H1 (cell line): ENCODE data around the gene LSM4. TPM values are rescaled to one million over a fixed set of nuclear protein-coding genes. Genes with fewer than 3 reads are reported as not detected.

Experiments
- CTCF ChIA-PET: fragments of 300-600 bp; sonication (Branson Sonifier 250); formaldehyde crosslinking; loops from one replicate; lab custom pipeline; 2021; ENCODE audit not compliant: partially characterized antibody; lab: Charles Lee
- POLR2A ChIA-PET: fragments of 300-600 bp; sonication (Branson Sonifier 250); formaldehyde crosslinking; loops from one replicate; lab custom pipeline; 2021; ENCODE audit warnings: inconsistent platforms; ENCODE audit not compliant: partially characterized antibody; lab: Charles Lee
- DNase-seq, 2 experiments: peaks; one replicate each; pipeline versions ENCODE4 v3.0.0 to v3.0.0-alpha.2; 2010 to 2022; ENCODE audit warnings: low spot score in 2 of 2, low read depth in 1 of 2, mixed read lengths in 1 of 2
- FAIRE-seq: peaks from 2 replicates; lab custom pipeline; 2011; peaks lifted over from hg19 to GRCh38; lab: Jason Lieb, UNC
- H2AFZ ChIP-seq: 2 replicates; pipeline ENCODE4 v1.8.1; 2012; ENCODE audit warnings: low read length, inconsistent platforms
- H2AK5ac ChIP-seq: 2 replicates; pipeline ENCODE4 v1.6.1; 2013; ENCODE audit warnings: low read depth, low read length
- H2BK120ac ChIP-seq: replicated peaks from 2 replicates; pipeline ENCODE3; 2013; ENCODE audit warnings: low read depth, low read length, inconsistent platforms
- H2BK12ac ChIP-seq: 2 replicates; pipeline ENCODE4 v1.6.1; 2013; ENCODE audit warnings: low read depth, low read length
- H2BK15ac ChIP-seq: 2 replicates; pipeline ENCODE4 v1.6.1; 2013; ENCODE audit warnings: low read length
- H2BK20ac ChIP-seq: 2 replicates; pipeline ENCODE4 v1.6.1; 2013; ENCODE audit warnings: low read length
- H2BK5ac ChIP-seq: 2 replicates; pipeline ENCODE4 v1.6.1; 2013; ENCODE audit warnings: low read depth, low read length
- H3K14ac ChIP-seq: 2 replicates; pipeline ENCODE4 v1.6.1; 2013; ENCODE audit warnings: inconsistent platforms; ENCODE audit not compliant: insufficient read length
- H3K18ac ChIP-seq: 2 replicates; pipeline ENCODE4 v1.6.1; 2013; ENCODE audit warnings: low read length; ENCODE audit errors: extremely low read depth
- H3K23ac ChIP-seq: 2 replicates; pipeline ENCODE4 v1.6.1; 2013; ENCODE audit warnings: inconsistent platforms; ENCODE audit not compliant: insufficient read length
- H3K23me2 ChIP-seq: 2 replicates; pipeline ENCODE4 v1.6.1; 2013; ENCODE audit warnings: low read depth, low read length
- H3K27ac ChIP-seq: 2 replicates; pipeline ENCODE4 v1.6.1; 2011; ENCODE audit warnings: low read depth, low read length, inconsistent platforms
- H3K27me3 ChIP-seq, 4 experiments: replicated peaks in 1 of 4; 1 replicate in 1 of 4; 2 replicates in 3 of 4; pipeline versions ENCODE4 v1.6.1 to v1.8.1; 2011 to 2013; ENCODE audit warnings: low read length in 3 of 4, mild to moderate bottlenecking in 3 of 4, inconsistent platforms in 2 of 4, mixed read lengths in 2 of 4, moderate library complexity in 1 of 4; ENCODE audit not compliant: control insufficient read depth in 3 of 4, insufficient read depth in 3 of 4; ENCODE audit errors: extremely low read depth in 1 of 4
- H3K36me3 ChIP-seq, 4 experiments: 2 replicates each; pipeline versions ENCODE4 v1.6.1 to v1.8.1; 2011 to 2013; ENCODE audit warnings: mild to moderate bottlenecking in 4 of 4, low read length in 3 of 4, moderate library complexity in 2 of 4, control low read depth in 1 of 4, inconsistent platforms in 1 of 4; ENCODE audit not compliant: insufficient read depth in 4 of 4, control insufficient read depth in 2 of 4
- H3K4ac ChIP-seq: replicated peaks from 2 replicates; pipeline ENCODE3; 2013; ENCODE audit warnings: low read length, low read depth, mixed read lengths, inconsistent platforms; ENCODE audit not compliant: insufficient read length
- H3K4me1 ChIP-seq, 4 experiments: replicated peaks in 1 of 4; 1 replicate in 1 of 4; 2 replicates in 3 of 4; pipeline versions ENCODE4 v1.6.1 to v1.8.1; 2011 to 2013; ENCODE audit warnings: low read length in 3 of 4, inconsistent platforms in 2 of 4, mixed read lengths in 1 of 4; ENCODE audit not compliant: insufficient read depth in 4 of 4, control insufficient read depth in 3 of 4
- H3K4me2 ChIP-seq, 2 experiments: 2 replicates each; pipeline versions ENCODE4 v1.6.1 to v1.8.1; 2011 to 2013; ENCODE audit warnings: low read depth in 2 of 2, low read length in 2 of 2, control low read depth in 1 of 2, inconsistent platforms in 1 of 2, mild to moderate bottlenecking in 1 of 2; ENCODE audit not compliant: insufficient read depth in 1 of 2
- H3K4me3 ChIP-seq, 4 experiments: fragments of 200-600, 300-600 bp in 1 of 4; sonication (generic), shearing (Covaris generic), sonication (Bioruptor Twin) in 1 of 4; 2 replicates each; pipeline versions ENCODE4 v1.5.1 to v1.8.1; 2011 to 2016; ENCODE audit warnings: low read length in 4 of 4, low read depth in 3 of 4, control low read depth in 2 of 4, inconsistent platforms in 2 of 4, mild to moderate bottlenecking in 2 of 4, mixed read lengths in 1 of 4, moderate library complexity in 1 of 4; ENCODE audit not compliant: insufficient read depth in 2 of 4; ENCODE audit errors: extremely low read depth in 1 of 4
- H3K56ac ChIP-seq: replicated peaks from 2 replicates; pipeline ENCODE3; 2013; ENCODE audit warnings: low read depth, mild to moderate bottlenecking, mixed read lengths, low read length, inconsistent platforms; ENCODE audit not compliant: insufficient read length
- H3K79me1 ChIP-seq: 2 replicates; pipeline ENCODE4 v1.6.1; 2013; ENCODE audit warnings: low read depth, low read length, control low read depth
- H3K79me2 ChIP-seq, 2 experiments: 2 replicates each; pipeline versions ENCODE4 v1.6.1 to v1.8.1; 2012 to 2013; ENCODE audit warnings: low read length in 2 of 2, mild to moderate bottlenecking in 2 of 2, inconsistent platforms in 1 of 2; ENCODE audit not compliant: insufficient read depth in 2 of 2, control insufficient read depth in 1 of 2
- H3K9ac ChIP-seq, 4 experiments: replicated peaks in 1 of 4; 1 replicate in 1 of 4; 2 replicates in 3 of 4; pipeline versions ENCODE4 v1.6.1 to v1.8.1; 2011 to 2013; ENCODE audit warnings: low read depth in 3 of 4, low read length in 3 of 4, control low read depth in 2 of 4, mild to moderate bottlenecking in 2 of 4, moderate library complexity in 2 of 4, inconsistent platforms in 1 of 4; ENCODE audit errors: extremely low read depth in 1 of 4
- H3K9me3 ChIP-seq, 2 experiments: 2 replicates each; pipeline versions ENCODE4 v1.6.1 to v1.8.1; 2012 to 2013; ENCODE audit warnings: mild to moderate bottlenecking in 2 of 2, moderate library complexity in 2 of 2, control low read depth in 1 of 2, inconsistent platforms in 1 of 2, low read depth in 1 of 2, low read length in 1 of 2, mixed read lengths in 1 of 2; ENCODE audit not compliant: insufficient read depth in 2 of 2
- H4K20me1 ChIP-seq, 2 experiments: replicated peaks in 1 of 2; 2 replicates each; pipeline versions ENCODE3 to v1.8.1; 2011 to 2013; ENCODE audit warnings: inconsistent platforms in 2 of 2, low read length in 2 of 2, mild to moderate bottlenecking in 1 of 2; ENCODE audit not compliant: insufficient read depth in 2 of 2, control insufficient read depth in 1 of 2
- H4K5ac ChIP-seq: 2 replicates; pipeline ENCODE4 v1.6.1; 2013; ENCODE audit warnings: low read length, low read depth, mixed read lengths, inconsistent platforms; ENCODE audit not compliant: insufficient read length
- H4K8ac ChIP-seq: 2 replicates; pipeline ENCODE4 v1.8.0; 2013; ENCODE audit warnings: mild to moderate bottlenecking, moderate library complexity, low read length, inconsistent platforms; ENCODE audit not compliant: insufficient read depth; ENCODE audit errors: extremely low read depth
- H4K91ac ChIP-seq: replicated peaks from 2 replicates; pipeline ENCODE3; 2013; ENCODE audit warnings: low read length, mixed read lengths, inconsistent platforms; ENCODE audit not compliant: insufficient read length
- NRF1 ChIP-seq: IDR thresholded peaks from 2 replicates; pipeline ENCODE4 v1.6.1; 2011; ENCODE audit warnings: mild to moderate bottlenecking, low read depth, low read length, improper control_type of control experiment
- WGBS, 2 experiments: shearing (Covaris generic) in 1 of 2; methylation state at CpG; one replicate each; pipeline versions ENCODE4 v1.1.6 to v1.1.7; 2013 to 2015; ENCODE audit warnings: low lambda C conversion rate in 2 of 2, mixed read lengths in 2 of 2, inconsistent platforms in 1 of 2, low coverage in 1 of 2, missing lambda C conversion rate in 1 of 2; ENCODE audit not compliant: insufficient replicate concordance in 2 of 2, insufficient coverage in 1 of 2, insufficient read length in 1 of 2; ENCODE audit errors: extremely low coverage in 1 of 2, missing lambda C conversion rate in 1 of 2; 5-methylcytosine and 5-hydroxymethylcytosine counted together
- polyA plus RNA-seq, 7 experiments: library from polyadenylated mRNA; depleted of rRNA in 3 of 7; stranded (reverse) in 5 of 7; unstranded in 2 of 7; fragments of >200 nt in 5 of 7; fragments of 200-250 nt in 2 of 7; gene quantifications; 1 replicate in 5 of 7; 2 replicates in 1 of 7; 4 replicates in 1 of 7; pipeline versions ENCODE4 v1.2.1 to v1.2.3, GENCODE V29; 2011 to 2013; ENCODE audit warnings: missing spikeins in 2 of 7, mixed read lengths in 2 of 7
- total RNA-seq: library from RNA; stranded (reverse); fragmentation: NEBNext Ultra II Directional; extraction: Animal tissue kit (Norgen Biotek cat#: 25700); gene quantifications from 2 replicates; pipeline ENCODE4 v1.2.1, GENCODE V29; 2021

LSM4 gene
- total and polyA plus RNA-seq, 2 of the 8 experiments (the other 6 are each of a cell fraction or from before 2014, with no cell fraction given): 302 to 319 TPM

DNA sequence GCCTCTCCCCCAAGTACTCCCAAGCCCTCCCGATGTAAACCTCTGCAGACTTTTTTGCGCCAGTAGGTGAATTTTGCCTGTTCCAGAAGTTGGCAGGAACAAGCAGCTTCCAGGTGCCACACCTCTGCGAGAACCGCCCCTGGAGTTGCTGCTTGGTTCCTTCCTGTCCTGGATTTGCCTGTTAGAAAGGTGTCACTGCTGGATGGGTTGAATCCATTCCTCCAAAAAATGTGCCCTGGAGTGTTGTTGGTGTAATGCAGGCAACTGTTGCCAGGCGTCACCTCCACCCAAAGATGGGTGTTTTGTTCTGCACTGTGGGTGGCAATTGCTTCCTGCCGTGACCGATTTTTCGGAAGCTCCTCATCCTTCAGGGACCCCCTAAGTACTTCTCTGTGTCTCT is 23.2 kb upstream of the LSM4 start:
- H2BK20ac ChIP-seq: no peak overlapping the region
- no peak overlapping the region for H2BK5ac ChIP-seq
- H3K36me3 ChIP-seq: no peaks in the 10 kb centered on the region
- POLR2A ChIA-PET: interaction anchor here (0.6 to 1.6 kb wide), 11 partner anchors 14 to 71 kb away, joined by 3 to 11 read pairs (median 3); partner anchors contain the start of gene JUND
- no peak overlapping the region for H2BK15ac ChIP-seq
- CTCF ChIA-PET: interaction anchor here (0.6 to 6.1 kb wide), 11 partner anchors 17 to 167 kb away, joined by 3 to 132 read pairs (median 4); partner anchors contain the start of gene SSBP4
- H2AK5ac ChIP-seq: no peak overlapping the region
- no peak overlapping the region for H3K14ac ChIP-seq
- H3K56ac ChIP-seq: no peak overlapping the region
- no peak overlapping the region; a peak in 2 of 7 replicates for H3K9ac ChIP-seq
- H3K18ac ChIP-seq: no peak overlapping the region
- H3K27me3 ChIP-seq: no peaks in the 10 kb centered on the region
- H3K4me1 ChIP-seq: peaks cover 0 to 9% (median 5%) of the 10 kb centered on the region in 4 experiments; a peak in 5 of 7 replicates
- FAIRE-seq (peak; percentile 50), DNase-seq (peak in 1 of 2 experiments; percentile 61)
- H3K4ac ChIP-seq: no peak overlapping the region
- WGBS, 2 experiments: 33% methylated on average over 8 of the region's 8 CpGs; no CpG with 5 or more reads in 1 of the 2 experiments
- no peak overlapping the region for H2BK120ac ChIP-seq
- H3K4me3 ChIP-seq: no peak overlapping the region
- H4K91ac ChIP-seq: no peak overlapping the region
- no peak overlapping the region for H2AFZ ChIP-seq
- H3K23me2 ChIP-seq: peaks cover 4% of the 10 kb centered on the region
- peak overlapping the region; percentile 17 to 31; a peak in 2 of 4 replicates for H3K4me2 ChIP-seq
- H3K9me3 ChIP-seq: no peaks in the 10 kb centered on the region
- H2BK12ac ChIP-seq: 0 out of 2 replicates have a peak overlapping the region, but pooled peaks have one; percentile 2
- no peaks in the 10 kb centered on the region for H4K20me1 ChIP-seq
- no peaks in the 10 kb centered on the region for H3K79me1 ChIP-seq
- H3K23ac ChIP-seq: no peak overlapping the region
- peaks cover 0 to 4% of the 10 kb centered on the region in 2 experiments; a peak in 1 of 4 replicates for H3K79me2 ChIP-seq
- H4K8ac ChIP-seq: no peak overlapping the region
- H4K5ac ChIP-seq: no peak overlapping the region
- H3K27ac ChIP-seq: no peak overlapping the region
- no peak for TF ChIP-seq NRF1
